Parathyroid adenoma (tissue), 2 donors: ENCODE results near the gene PHOSPHO1.

Source experiments
- H2AFZ ChIP-seq: fragments of 300-600 bp; sonication (generic); one replicate; pipeline ENCODE4 v1.7.0; 2017; ENCODE audit warnings: antibody characterized with exemption, mild to moderate bottlenecking
- H3K27ac ChIP-seq: fragments of 300-600 bp; sonication (generic); one replicate; pipeline ENCODE4 v1.7.0; 2017
- H3K27me3 ChIP-seq: fragments of 300-600 bp; sonication (generic); one replicate; pipeline ENCODE4 v1.7.0; 2017; ENCODE audit warnings: low read length; ENCODE audit not compliant: control insufficient read depth, insufficient read depth
- H3K36me3 ChIP-seq: fragments of 300-600 bp; sonication (generic); one replicate; pipeline ENCODE4 v1.7.0; 2017; ENCODE audit warnings: low read length; ENCODE audit not compliant: control insufficient read depth, insufficient read depth
- H3K4me1 ChIP-seq: fragments of 300-600 bp; sonication (generic); one replicate; pipeline ENCODE4 v1.7.0; 2017; ENCODE audit warnings: control low read depth
- H3K4me2 ChIP-seq: fragments of 300-600 bp; sonication (generic); one replicate; pipeline ENCODE4 v1.7.0; 2017; ENCODE audit warnings: low read length
- H3K4me3 ChIP-seq: fragments of 300-600 bp; sonication (generic); one replicate; pipeline ENCODE4 v1.7.0; 2017; ENCODE audit warnings: low read depth, low read length
- H3K79me2 ChIP-seq: fragments of 300-600 bp; sonication (generic); one replicate; pipeline ENCODE4 v1.7.0; 2017; ENCODE audit warnings: control low read depth
- H3K9ac ChIP-seq: fragments of 300-600 bp; sonication (generic); one replicate; pipeline ENCODE4 v1.7.0; 2017; ENCODE audit warnings: mild to moderate bottlenecking
- H3K9me3 ChIP-seq: fragments of 300-600 bp; sonication (generic); one replicate; pipeline ENCODE4 v1.7.0; 2017; ENCODE audit warnings: low read length; ENCODE audit not compliant: control insufficient read depth
- CTCF ChIP-seq: fragments of 300-600 bp; sonication (generic); IDR thresholded peaks from one replicate; pipeline ENCODE4 v1.7.0; 2017; ENCODE audit warnings: antibody characterized with exemption, mild to moderate bottlenecking
- donor health status: primary hyperparathyroidism.

PHOSPHO1 gene

GRCh38 chr17:49235896-49236295 is 5.3 kb upstream of the PHOSPHO1 start:
- Histone ChIP-seq H3K79me2 (no peaks in the 10 kb centered on the region), H3K36me3 (no peaks in the 10 kb centered on the region), H3K4me1 (no peaks in the 10 kb centered on the region), H2AFZ (no peak overlapping the region), H3K9me3 (no peaks in the 10 kb centered on the region), H3K4me3 (no peak overlapping the region), H3K27ac (no peak overlapping the region), H3K27me3 (no peaks in the 10 kb centered on the region), H3K9ac (no peak overlapping the region), H3K4me2 (no peak overlapping the region)
- no peak for TF ChIP-seq CTCF

GRCh38 chr17:49234509-49235080 is 4.0 kb upstream of the PHOSPHO1 start:
- Histone ChIP-seq H3K9me3 (no peaks in the 10 kb centered on the region), H3K9ac (no peak overlapping the region), H3K4me2 (no peak overlapping the region), H3K27me3 (no peaks in the 10 kb centered on the region), H3K4me3 (no peak overlapping the region), H2AFZ (no peak overlapping the region), H3K27ac (no peak overlapping the region), H3K36me3 (no peaks in the 10 kb centered on the region), H3K79me2 (no peaks in the 10 kb centered on the region), H3K4me1 (no peaks in the 10 kb centered on the region)
- no peak for TF ChIP-seq CTCF

DNA sequence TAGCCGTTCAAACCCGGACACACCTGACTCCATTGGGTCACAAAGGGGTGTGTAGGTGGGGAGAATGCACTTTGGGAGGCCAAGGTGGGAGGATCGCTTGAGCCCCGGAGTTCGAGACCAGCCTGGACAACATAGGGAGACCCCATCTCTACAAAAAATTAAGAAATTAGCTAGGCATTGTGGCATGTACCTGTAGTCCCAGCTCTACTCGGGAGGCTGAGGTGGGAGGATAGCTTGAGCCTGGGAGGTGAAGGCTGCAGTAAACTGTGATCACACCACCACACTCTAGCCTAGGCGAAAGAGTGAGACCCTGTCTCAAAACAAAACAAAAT is 942 bp upstream of the PHOSPHO1 start:
- Histone ChIP-seq H3K36me3 (no peaks in the 10 kb centered on the region), H3K4me1 (no peaks in the 10 kb centered on the region), H3K9ac (no peak overlapping the region), H3K79me2 (no peaks in the 10 kb centered on the region), H3K27me3 (no peaks in the 10 kb centered on the region), H3K4me3 (no peak overlapping the region), H3K27ac (no peak overlapping the region), H2AFZ (peak overlapping the region; percentile 81), H3K4me2 (no peak overlapping the region), H3K9me3 (no peaks in the 10 kb centered on the region)
- TF ChIP-seq CTCF: no peak

DNA sequence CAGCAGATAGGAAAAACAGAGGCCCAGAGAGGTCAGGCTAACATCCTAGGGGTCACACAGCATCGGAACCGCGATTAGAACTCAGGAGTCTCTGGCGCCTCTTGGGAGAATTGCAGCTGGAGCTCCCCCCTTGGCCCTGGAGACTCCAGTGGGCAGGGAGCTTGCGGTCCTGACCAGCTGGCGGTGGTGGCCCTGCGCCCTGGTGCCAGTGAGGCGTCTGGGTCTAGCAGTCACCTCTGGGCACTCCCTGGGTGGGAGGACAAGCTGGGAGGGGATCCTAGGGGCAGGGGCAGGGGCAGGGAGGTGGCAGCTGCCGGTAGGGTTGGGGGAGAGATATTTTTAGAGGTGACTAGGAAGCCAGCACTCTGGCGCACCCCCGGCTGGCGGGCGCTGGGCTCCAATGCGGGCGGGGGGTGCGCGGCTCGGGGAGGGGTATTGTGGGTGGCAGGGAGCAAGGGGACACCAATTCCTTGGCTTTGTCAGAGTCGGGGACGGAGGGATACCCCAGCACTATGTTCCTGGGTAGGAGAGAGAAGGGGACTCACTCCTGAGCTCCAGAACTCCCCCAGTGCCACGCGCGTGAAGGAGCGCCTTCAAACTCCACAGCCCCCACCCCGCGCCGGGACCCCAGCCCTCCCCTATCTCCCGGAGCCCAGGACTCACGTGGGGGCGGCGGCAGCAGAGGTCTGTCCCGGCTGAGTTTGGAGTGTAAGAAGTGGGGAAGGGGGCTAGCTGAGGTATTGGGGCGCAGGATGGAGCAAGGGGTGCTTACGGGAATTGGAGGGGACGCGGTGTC is 584 bp downstream of the PHOSPHO1 start:
- Histone ChIP-seq H3K36me3 (no peaks in the 10 kb centered on the region), H3K4me1 (no peaks in the 10 kb centered on the region), H3K27ac (no peak overlapping the region), H3K4me2 (peak overlapping the region; percentile 95), H3K27me3 (no peaks in the 10 kb centered on the region), H3K79me2 (no peaks in the 10 kb centered on the region), H3K4me3 (peak overlapping the region; percentile 64), H3K9ac (no peak overlapping the region), H3K9me3 (no peaks in the 10 kb centered on the region), H2AFZ (peak overlapping the region; percentile 81)
- no peak for TF ChIP-seq CTCF
